ENCODE results near the gene CFAP299.

- TF ChIP-seq ZNF280B (CRISPR knock-in tag; IDR thresholded peaks at IDR 0.05) (no peak), RAD51 (IDR thresholded peaks at IDR 0.05; ENCODE audit: borderline replicate concordance, low read depth) (no peak), ZNF274 (IDR thresholded peaks at IDR 0.05; ENCODE audit: borderline replicate concordance, low read depth, low read length) (no peak), ZNF780A (CRISPR knock-in tag; IDR thresholded peaks at IDR 0.05) (no peak), SP1 (CRISPR knock-in tag; IDR thresholded peaks at IDR 0.05) (no peak), YY1 (IDR thresholded peaks at IDR 0.05; ENCODE audit: borderline replicate concordance in 1 of 3, control insufficient read depth in 1 of 3, extremely low read depth in 1 of 3, insufficient read depth in 3 of 3, insufficient read length in 1 of 3, insufficient replicate concordance in 2 of 3, low read depth in 1 of 3, low read length in 2 of 3) (no peak), FOS (IDR thresholded peaks at IDR 0.05; ENCODE audit: extremely low read depth, insufficient read length) (no peak), BCL6 (CRISPR knock-in tag; IDR thresholded peaks at IDR 0.05) (no peak), MYBL2 (IDR thresholded peaks at IDR 0.05; ENCODE audit: low read depth) (no peak), MYBL2 (CRISPR knock-in tag; IDR thresholded peaks at IDR 0.05; ENCODE audit: borderline replicate concordance) (no peak), MYNN (IDR thresholded peaks at IDR 0.05) (no peak), MYNN (CRISPR knock-in tag; IDR thresholded peaks at IDR 0.05) (no peak), POLR2AphosphoS2 (IDR thresholded peaks at IDR 0.05; ENCODE audit: low read length) (no peak)
- TF ChIP-seq, protein P1, sequence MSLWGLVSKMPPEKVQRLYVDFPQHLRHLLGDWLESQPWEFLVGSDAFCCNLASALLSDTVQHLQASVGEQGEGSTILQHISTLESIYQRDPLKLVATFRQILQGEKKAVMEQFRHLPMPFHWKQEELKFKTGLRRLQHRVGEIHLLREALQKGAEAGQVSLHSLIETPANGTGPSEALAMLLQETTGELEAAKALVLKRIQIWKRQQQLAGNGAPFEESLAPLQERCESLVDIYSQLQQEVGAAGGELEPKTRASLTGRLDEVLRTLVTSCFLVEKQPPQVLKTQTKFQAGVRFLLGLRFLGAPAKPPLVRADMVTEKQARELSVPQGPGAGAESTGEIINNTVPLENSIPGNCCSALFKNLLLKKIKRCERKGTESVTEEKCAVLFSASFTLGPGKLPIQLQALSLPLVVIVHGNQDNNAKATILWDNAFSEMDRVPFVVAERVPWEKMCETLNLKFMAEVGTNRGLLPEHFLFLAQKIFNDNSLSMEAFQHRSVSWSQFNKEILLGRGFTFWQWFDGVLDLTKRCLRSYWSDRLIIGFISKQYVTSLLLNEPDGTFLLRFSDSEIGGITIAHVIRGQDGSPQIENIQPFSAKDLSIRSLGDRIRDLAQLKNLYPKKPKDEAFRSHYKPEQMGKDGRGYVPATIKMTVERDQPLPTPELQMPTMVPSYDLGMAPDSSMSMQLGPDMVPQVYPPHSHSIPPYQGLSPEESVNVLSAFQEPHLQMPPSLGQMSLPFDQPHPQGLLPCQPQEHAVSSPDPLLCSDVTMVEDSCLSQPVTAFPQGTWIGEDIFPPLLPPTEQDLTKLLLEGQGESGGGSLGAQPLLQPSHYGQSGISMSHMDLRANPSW (CRISPR knock-in tag; IDR thresholded peaks at IDR 0.05), result no peak
- TF ChIP-seq, protein P2, sequence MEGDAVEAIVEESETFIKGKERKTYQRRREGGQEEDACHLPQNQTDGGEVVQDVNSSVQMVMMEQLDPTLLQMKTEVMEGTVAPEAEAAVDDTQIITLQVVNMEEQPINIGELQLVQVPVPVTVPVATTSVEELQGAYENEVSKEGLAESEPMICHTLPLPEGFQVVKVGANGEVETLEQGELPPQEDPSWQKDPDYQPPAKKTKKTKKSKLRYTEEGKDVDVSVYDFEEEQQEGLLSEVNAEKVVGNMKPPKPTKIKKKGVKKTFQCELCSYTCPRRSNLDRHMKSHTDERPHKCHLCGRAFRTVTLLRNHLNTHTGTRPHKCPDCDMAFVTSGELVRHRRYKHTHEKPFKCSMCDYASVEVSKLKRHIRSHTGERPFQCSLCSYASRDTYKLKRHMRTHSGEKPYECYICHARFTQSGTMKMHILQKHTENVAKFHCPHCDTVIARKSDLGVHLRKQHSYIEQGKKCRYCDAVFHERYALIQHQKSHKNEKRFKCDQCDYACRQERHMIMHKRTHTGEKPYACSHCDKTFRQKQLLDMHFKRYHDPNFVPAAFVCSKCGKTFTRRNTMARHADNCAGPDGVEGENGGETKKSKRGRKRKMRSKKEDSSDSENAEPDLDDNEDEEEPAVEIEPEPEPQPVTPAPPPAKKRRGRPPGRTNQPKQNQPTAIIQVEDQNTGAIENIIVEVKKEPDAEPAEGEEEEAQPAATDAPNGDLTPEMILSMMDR (IDR thresholded peaks at IDR 0.05 in 2 of 3, conservative IDR thresholded peaks at IDR 0.05 in 1 of 3; ENCODE audit: insufficient read depth in 2 of 3, low read depth in 1 of 3, low read length in 3 of 3), result no peak
Observed at GRCh38 chr4:80811406-80811805, 475.9 kb downstream of the CFAP299 start.

Data from K562 (cell line).